ENCODE data around the gene KLHL26.

DNA sequence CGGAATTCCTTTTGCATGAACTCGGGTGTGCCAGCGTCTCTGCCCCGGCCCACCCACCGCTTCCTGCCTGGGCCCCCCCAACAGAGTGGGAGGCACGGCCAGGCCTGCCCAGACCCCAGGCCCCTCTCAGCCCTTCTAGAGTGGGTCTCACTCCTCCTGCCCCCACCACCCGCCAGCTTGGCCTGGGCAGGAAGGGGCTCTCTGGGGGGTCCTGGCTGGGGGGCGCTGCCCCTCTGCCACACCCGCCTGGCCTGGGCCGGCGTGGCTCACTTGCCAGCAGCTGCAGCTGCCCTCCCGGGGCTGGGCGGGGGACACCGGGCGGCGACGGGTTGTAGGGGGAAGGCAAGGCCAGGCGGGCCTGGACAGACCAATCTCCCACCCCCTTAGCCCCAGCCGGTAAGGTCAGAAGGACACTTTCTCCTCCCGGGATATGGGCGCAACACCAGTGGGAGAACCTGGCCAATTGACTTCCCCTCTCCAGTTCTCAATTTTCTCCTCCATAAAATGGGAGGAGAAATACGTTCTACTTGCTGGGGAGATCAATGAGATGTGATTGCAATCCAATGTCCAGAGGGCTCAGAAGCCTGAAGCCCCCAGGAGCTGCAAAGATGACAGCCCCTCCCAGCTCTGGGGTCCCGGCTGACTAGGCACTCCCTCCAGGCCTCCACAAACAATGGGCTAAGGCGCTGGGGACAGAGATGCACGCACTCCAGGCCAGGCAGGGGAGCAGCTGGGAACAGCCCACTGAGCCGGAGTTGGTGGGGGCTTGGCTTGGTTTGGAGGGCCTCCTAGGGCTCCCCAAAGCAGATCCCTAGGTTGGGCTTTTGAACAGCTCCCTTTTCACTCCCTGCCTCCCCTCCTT is 32.6 kb upstream of the KLHL26 start:
- TF ChIP-seq EZH2 (IDR thresholded peaks at IDR 0.05; ENCODE audit: insufficient read depth, poor library complexity, severe bottlenecking) (peak; percentile 53), EZH2phosphoT487 (IDR thresholded peaks at IDR 0.05; ENCODE audit: insufficient read depth, low read depth) (no peak)

Data from GM23248 (cell line).